Body of pancreas (tissue), 4 donors: ENCODE data around the gene THEMIS. TPM values are rescaled to one million over a fixed set of nuclear protein-coding genes. Genes with fewer than 3 reads are reported as not detected.
"Not testable (repeated sequence)": the region's sequence is repeated elsewhere in the genome, so short reads cannot be mapped to it uniquely, and the experiment has no call there.

Source experiments
- ATAC-seq: fragments of 150-250 bp; one replicate; pipeline ENCODE4 v1.9.1; 2016
- DNase-seq, 4 donors: peaks; one replicate each; pipeline ENCODE4 v3.0.0-alpha.2; 2019
- H3K27ac ChIP-seq, 4 donors: fragments of 200-600 bp; sonication (generic); 1 replicate in 3 of 4; 2 replicates in 1 of 4; pipeline versions ENCODE4 v1.5.1 to v1.6.1; 2016 to 2019; ENCODE audit warnings: mild to moderate bottlenecking in 1 of 4, mixed read lengths in 1 of 4, moderate library complexity in 1 of 4
- H3K27me3 ChIP-seq, 2 donors: fragments of 200-600 bp; sonication (generic); one replicate each; pipeline ENCODE4 v1.6.0; 2016; ENCODE audit warnings: mild to moderate bottlenecking in 1 of 2
- H3K36me3 ChIP-seq, 2 donors: fragments of 200-600 bp; sonication (generic); replicated peaks in 1 of 2; 2 replicates each; pipeline ENCODE4 v1.5.1; 2016; ENCODE audit warnings: low read depth in 2 of 2; ENCODE audit not compliant: insufficient read depth in 1 of 2
- H3K4me1 ChIP-seq: fragments of 200-600 bp; sonication (generic); one replicate; pipeline ENCODE4 v1.6.0; 2016
- H3K4me3 ChIP-seq, 2 donors: fragments of 200-600 bp; sonication (generic); 1 replicate in 1 of 2; 2 replicates in 1 of 2; pipeline ENCODE4 v1.5.1; 2016 to 2019
- H3K9me3 ChIP-seq, 3 donors: fragments of 200-600 bp; sonication (generic); 1 replicate in 2 of 3; 2 replicates in 1 of 3; pipeline ENCODE4 v1.5.1; 2016
- CTCF ChIP-seq, 7 experiments: fragments of 450-650 bp in 4 of 7; fragments of 200-600 bp in 3 of 7; sonication (generic) in 3 of 7; IDR thresholded peaks; one replicate each; pipeline ENCODE4 v1.5.1; 2016 to 2019; ENCODE audit warnings: antibody characterized with exemption in 7 of 7
- POLR2A ChIP-seq, 3 donors: fragments of 450-650 bp; IDR thresholded peaks; one replicate each; pipeline ENCODE4 v1.6.1; 2016; ENCODE audit warnings: antibody characterized with exemption in 3 of 3, mild to moderate bottlenecking in 2 of 3
- WGBS, 2 donors: methylation state at CpG; one replicate each; pipeline ENCODE4 v1.1.5; 2017; 5-methylcytosine and 5-hydroxymethylcytosine counted together
- intact Hi-C: fragments of 100-400 bp; cut with DNase I; formaldehyde crosslinking; loops from one replicate; pipeline ENCODE4 v1.15.1; 2023
- total RNA-seq, 2 donors: library from RNA; depleted of rRNA; stranded (reverse); fragments of >200 nt; gene quantifications; one replicate each; pipeline ENCODE4 v1.1.0, GENCODE V29; 2016

THEMIS gene
- total RNA-seq, 2 donors from 2014 or later, result 0.52 to 0.66 TPM

- H3K4me3 ChIP-seq, result no peak overlapping the region
- no peak for DNase-seq
- H3K4me1 ChIP-seq, result no peaks in the 10 kb centered on the region
- H3K27ac ChIP-seq, result no peak overlapping the region
- no peaks in the 10 kb centered on the region for H3K27me3 ChIP-seq
- no peaks in the 10 kb centered on the region for H3K9me3 ChIP-seq
- intact Hi-C loops, result no loop called here
- no peak for ATAC-seq
- H3K36me3 ChIP-seq, result no peaks in the 10 kb centered on the region
- TF ChIP-seq POLR2A (IDR thresholded peaks at IDR 0.05) (no peak), CTCF (IDR thresholded peaks at IDR 0.05) (no peak)
Measured at GRCh38 chr6:127691146-127691545, 209.7 kb downstream of the THEMIS start.

GRCh38 chr6:127690588-127690987 lies 210.3 kb downstream of the THEMIS start:
- Histone ChIP-seq H3K4me1 (no peaks in the 10 kb centered on the region), H3K27me3 (no peaks in the 10 kb centered on the region), H3K36me3 (no peaks in the 10 kb centered on the region), H3K27ac (no peak overlapping the region), H3K9me3 (no peaks in the 10 kb centered on the region), H3K4me3 (no peak overlapping the region)
- DNase-seq (no peak), ATAC-seq (no peak)
- intact Hi-C loops, result no loop called here
- TF ChIP-seq POLR2A (IDR thresholded peaks at IDR 0.05), result no peak
- TF ChIP-seq CTCF (IDR thresholded peaks at IDR 0.05), result no peak

GRCh38 chr6:127690092-127690491 lies 210.8 kb downstream of the THEMIS start:
- intact Hi-C loops, result no loop called here
- Histone ChIP-seq H3K9me3 (no peaks in the 10 kb centered on the region), H3K4me3 (no peak overlapping the region), H3K4me1 (no peaks in the 10 kb centered on the region), H3K27me3 (no peaks in the 10 kb centered on the region), H3K27ac (no peak overlapping the region), H3K36me3 (no peaks in the 10 kb centered on the region)
- TF ChIP-seq POLR2A (IDR thresholded peaks at IDR 0.05), result no peak
- peak in 4 of 7 experiments; percentile 20 to 34 (median 27) for TF ChIP-seq CTCF (IDR thresholded peaks at IDR 0.05)
- no peak for DNase-seq
- no peak for ATAC-seq

- ATAC-seq, H3K27ac ChIP-seq, H3K27me3 ChIP-seq, H3K4me1 ChIP-seq, intact Hi-C loops, DNase-seq, H3K36me3 ChIP-seq, H3K4me3 ChIP-seq, H3K9me3 ChIP-seq: not testable (repeated sequence)
- WGBS, 2 donors, result 56 to 82% methylated on average over 3 of the region's 3 CpGs
Measured at GRCh38 chr6:127687490-127687889, 213.4 kb downstream of the THEMIS start.

- DNase-seq (no peak), ATAC-seq (no peak)
- H3K4me1 ChIP-seq, result no peaks in the 10 kb centered on the region
- no peaks in the 10 kb centered on the region for H3K27me3 ChIP-seq
- no peak overlapping the region for H3K27ac ChIP-seq
- no peak overlapping the region for H3K4me3 ChIP-seq
- no peak for TF ChIP-seq POLR2A (IDR thresholded peaks at IDR 0.05)
- TF ChIP-seq CTCF (IDR thresholded peaks at IDR 0.05), result no peak
- no peaks in the 10 kb centered on the region for H3K9me3 ChIP-seq
- intact Hi-C loops, result no loop called here
- H3K36me3 ChIP-seq, result no peaks in the 10 kb centered on the region
Measured at GRCh38 chr6:127686084-127686483, 214.8 kb downstream of the THEMIS start.
